Mesenchymal stem cell (in vitro differentiated cells and primary cell): ENCODE results near the gene ZNF296.
A peak's percentile ranks its signal among the peaks of the same experiment; 100 is the strongest.

Source experiments
- DNase-seq: peaks from one replicate; pipeline ENCODE4 v3.0.0-alpha.2; 2013
- H2AFZ ChIP-seq: one replicate; pipeline ENCODE4 v1.6.1; 2013; ENCODE audit warnings: low read depth, mild to moderate bottlenecking, control low read depth, inconsistent platforms, low read length, moderate library complexity
- H2AK5ac ChIP-seq: 2 replicates; pipeline ENCODE4 v1.6.1; 2013; ENCODE audit warnings: low read length, moderate library complexity, mild to moderate bottlenecking, inconsistent platforms; ENCODE audit not compliant: severe bottlenecking
- H2BK120ac ChIP-seq: one replicate; pipeline ENCODE4 v1.6.1; 2013; ENCODE audit warnings: low read depth, mild to moderate bottlenecking, inconsistent platforms, low read length, moderate library complexity
- H2BK12ac ChIP-seq, 2 experiments: one replicate each; pipeline ENCODE4 v1.6.1; 2013; ENCODE audit warnings: inconsistent platforms in 2 of 2, low read length in 2 of 2, mild to moderate bottlenecking in 2 of 2, moderate library complexity in 2 of 2, control low read depth in 1 of 2
- H2BK15ac ChIP-seq: one replicate; pipeline ENCODE4 v1.6.1; 2013; ENCODE audit warnings: mild to moderate bottlenecking, low read depth, inconsistent platforms; ENCODE audit not compliant: poor library complexity, severe bottlenecking
- H2BK5ac ChIP-seq: 2 replicates; pipeline ENCODE4 v1.6.1; 2013; ENCODE audit warnings: low read depth, mild to moderate bottlenecking, low read length, control low read depth, inconsistent platforms; ENCODE audit not compliant: poor library complexity, severe bottlenecking
- H3K14ac ChIP-seq, 2 experiments: one replicate each; pipeline ENCODE4 v1.6.1; 2013; ENCODE audit warnings: inconsistent platforms in 2 of 2, low read length in 2 of 2, control low read depth in 1 of 2, mild to moderate bottlenecking in 1 of 2, moderate library complexity in 1 of 2
- H3K18ac ChIP-seq, 2 experiments: one replicate each; pipeline ENCODE4 v1.6.1; 2013; ENCODE audit warnings: inconsistent platforms in 2 of 2, low read length in 2 of 2, control low read depth in 1 of 2, low read depth in 1 of 2, mild to moderate bottlenecking in 1 of 2
- H3K23ac ChIP-seq, 2 experiments: one replicate each; pipeline ENCODE4 v1.6.1; 2013; ENCODE audit warnings: inconsistent platforms in 2 of 2, low read length in 2 of 2, mild to moderate bottlenecking in 2 of 2, moderate library complexity in 2 of 2, control low read depth in 1 of 2
- H3K27ac ChIP-seq: 2 replicates; pipeline ENCODE4 v1.5.1; 2013; ENCODE audit warnings: mild to moderate bottlenecking, moderate library complexity, low read length, control low read depth, inconsistent platforms; ENCODE audit not compliant: poor library complexity, severe bottlenecking
- H3K27me3 ChIP-seq, 2 experiments: 2 replicates each; pipeline versions ENCODE4 v1.6.1 to v1.7.0; 2013; ENCODE audit warnings: low read length in 2 of 2, mild to moderate bottlenecking in 2 of 2, moderate library complexity in 2 of 2, control low read depth in 1 of 2, inconsistent platforms in 1 of 2; ENCODE audit not compliant: control insufficient read depth in 1 of 2, insufficient read depth in 1 of 2
- H3K36me3 ChIP-seq, 2 experiments: 2 replicates each; pipeline versions ENCODE4 v1.6.1 to v1.7.0; 2013; ENCODE audit warnings: low read length in 2 of 2, control low read depth in 1 of 2, inconsistent platforms in 1 of 2, low read depth in 1 of 2, mild to moderate bottlenecking in 1 of 2; ENCODE audit not compliant: insufficient read depth in 2 of 2, control insufficient read depth in 1 of 2
- H3K4ac ChIP-seq, 2 experiments: one replicate each; pipeline ENCODE4 v1.6.1; 2013; ENCODE audit warnings: inconsistent platforms in 2 of 2, low read length in 2 of 2, mild to moderate bottlenecking in 2 of 2, moderate library complexity in 2 of 2, control low read depth in 1 of 2, low read depth in 1 of 2
- H3K4me1 ChIP-seq: 2 replicates; pipeline ENCODE4 v1.6.1; 2013; ENCODE audit warnings: low read depth, low read length, control low read depth; ENCODE audit not compliant: control insufficient read depth, insufficient read depth
- H3K4me2 ChIP-seq: 2 replicates; pipeline ENCODE4 v1.6.1; 2013; ENCODE audit warnings: low read length, mild to moderate bottlenecking, inconsistent platforms; ENCODE audit not compliant: poor library complexity, severe bottlenecking
- H3K4me3 ChIP-seq, 2 experiments: 2 replicates each; pipeline versions ENCODE4 v1.5.1 to v1.7.0; 2013; ENCODE audit warnings: low read length in 2 of 2, mild to moderate bottlenecking in 2 of 2, control low read depth in 1 of 2, low read depth in 1 of 2; ENCODE audit not compliant: insufficient read depth in 1 of 2
- H3K79me1 ChIP-seq: replicated peaks from 2 replicates; pipeline ENCODE4 v1.6.1; 2013; ENCODE audit warnings: mild to moderate bottlenecking, control low read depth, low read length, inconsistent platforms; ENCODE audit not compliant: poor library complexity, severe bottlenecking
- H3K9ac ChIP-seq: 2 replicates; pipeline ENCODE4 v1.7.0; 2013; ENCODE audit warnings: mild to moderate bottlenecking, low read length, moderate library complexity
- H3K9me3 ChIP-seq: 2 replicates; pipeline ENCODE4 v1.7.0; 2013; ENCODE audit warnings: mild to moderate bottlenecking, low read length; ENCODE audit not compliant: control insufficient read depth
- H4K8ac ChIP-seq: one replicate; pipeline ENCODE4 v1.6.1; 2013; ENCODE audit warnings: inconsistent platforms, mild to moderate bottlenecking, low read length, moderate library complexity
- H4K91ac ChIP-seq: one replicate; pipeline ENCODE4 v1.6.1; 2013; ENCODE audit warnings: mild to moderate bottlenecking, low read length, inconsistent platforms
- WGBS: methylation state at CpG from one replicate; pipeline ENCODE4 v1.1.7; 2013; ENCODE audit warnings: mixed read lengths; 5-methylcytosine and 5-hydroxymethylcytosine counted together

ZNF296 gene

GRCh38 chr19:45114116-45114515, 37.8 kb upstream of the ZNF296 start:
- H3K14ac ChIP-seq, result no peak overlapping the region
- H3K4me1 ChIP-seq, result peaks cover 27% of the 10 kb centered on the region
- no peak overlapping the region for H2BK5ac ChIP-seq
- H2BK15ac ChIP-seq, result no peak overlapping the region
- no peaks in the 10 kb centered on the region for H3K27me3 ChIP-seq
- no peak overlapping the region for H3K4me3 ChIP-seq
- no peak overlapping the region for H2AK5ac ChIP-seq
- WGBS, result 97% methylated on average over 3 of the region's 4 CpGs
- H2AFZ ChIP-seq, result no peak overlapping the region
- no peak overlapping the region for H4K8ac ChIP-seq
- H3K9me3 ChIP-seq, result no peaks in the 10 kb centered on the region
- no peak overlapping the region for H4K91ac ChIP-seq
- peaks cover 0 to 28% of the 10 kb centered on the region in 2 experiments for H3K36me3 ChIP-seq
- H3K4me2 ChIP-seq, result no peak overlapping the region
- no peak for DNase-seq
- no peak overlapping the region for H3K27ac ChIP-seq
- no peak overlapping the region for H2BK120ac ChIP-seq
- no peak overlapping the region for H3K18ac ChIP-seq
- no peak overlapping the region for H3K4ac ChIP-seq
- no peak overlapping the region for H3K9ac ChIP-seq
- peaks cover 62% of the 10 kb centered on the region for H3K79me1 ChIP-seq
- no peak overlapping the region for H3K23ac ChIP-seq
- no peak overlapping the region for H2BK12ac ChIP-seq

- no peak overlapping the region for H3K4me2 ChIP-seq
- H4K8ac ChIP-seq, result no peak overlapping the region
- H3K4me3 ChIP-seq, result no peak overlapping the region
- H3K4ac ChIP-seq, result no peak overlapping the region
- no peak overlapping the region for H3K18ac ChIP-seq
- H3K79me1 ChIP-seq, result peaks cover 66% of the 10 kb centered on the region
- peaks cover 0 to 29% of the 10 kb centered on the region in 2 experiments for H3K36me3 ChIP-seq
- no peak overlapping the region for H2BK120ac ChIP-seq
- no peak overlapping the region for H3K23ac ChIP-seq
- H2BK5ac ChIP-seq, result no peak overlapping the region
- H3K14ac ChIP-seq, result no peak overlapping the region
- WGBS, result 86% methylated on average over 6 of the region's 9 CpGs
- H4K91ac ChIP-seq, result no peak overlapping the region
- no peak overlapping the region for H2AFZ ChIP-seq
- no peak overlapping the region for H2AK5ac ChIP-seq
- no peak for DNase-seq
- no peak overlapping the region for H3K27ac ChIP-seq
- no peak overlapping the region for H3K9ac ChIP-seq
- H3K4me1 ChIP-seq, result peaks cover 26% of the 10 kb centered on the region
- H3K9me3 ChIP-seq, result no peaks in the 10 kb centered on the region
- H3K27me3 ChIP-seq, result no peaks in the 10 kb centered on the region
- no peak overlapping the region for H2BK15ac ChIP-seq
- no peak overlapping the region for H2BK12ac ChIP-seq
Measured at GRCh38 chr19:45113628-45114027, 37.4 kb upstream of the ZNF296 start.

- Histone ChIP-seq H3K27ac (no peak overlapping the region), H2BK5ac (no peak overlapping the region), H2AFZ (no peak overlapping the region), H3K4ac (no peak overlapping the region), H3K36me3 (peaks cover 0 to 29% of the 10 kb centered on the region in 2 experiments), H3K79me1 (peaks cover 66% of the 10 kb centered on the region), H2BK12ac (no peak overlapping the region), H3K27me3 (no peaks in the 10 kb centered on the region), H3K23ac (no peak overlapping the region), H2BK120ac (no peak overlapping the region), H3K14ac (no peak overlapping the region), H3K4me2 (no peak overlapping the region), H3K4me1 (peaks cover 13% of the 10 kb centered on the region), H4K91ac (peak overlapping the region; percentile 11), H3K9me3 (no peaks in the 10 kb centered on the region), H3K18ac (no peak overlapping the region), H3K4me3 (no peak overlapping the region), H4K8ac (no peak overlapping the region), H3K9ac (no peak overlapping the region), H2AK5ac (no peak overlapping the region), H2BK15ac (no peak overlapping the region)
- no peak for DNase-seq
- 97% methylated on average over 11 of the region's 11 CpGs for WGBS
Measured at GRCh38 chr19:45112111-45112827, 36.0 kb upstream of the ZNF296 start.

- H2AK5ac ChIP-seq, result no peak overlapping the region
- H3K27ac ChIP-seq, result no peak overlapping the region
- H3K14ac ChIP-seq, result no peak overlapping the region
- peak overlapping the region; percentile 41 for H4K91ac ChIP-seq
- H3K4me1 ChIP-seq, result peaks cover 5% of the 10 kb centered on the region
- peaks cover 57% of the 10 kb centered on the region for H3K79me1 ChIP-seq
- no peak for DNase-seq
- H3K4me3 ChIP-seq, result no peak overlapping the region
- WGBS, result 75% methylated on average over 5 of the region's 5 CpGs
- no peak overlapping the region for H3K18ac ChIP-seq
- H2BK12ac ChIP-seq, result no peak overlapping the region
- no peak overlapping the region for H2BK5ac ChIP-seq
- H3K9me3 ChIP-seq, result no peaks in the 10 kb centered on the region
- no peaks in the 10 kb centered on the region for H3K27me3 ChIP-seq
- peaks cover 0 to 29% of the 10 kb centered on the region in 2 experiments for H3K36me3 ChIP-seq
- H3K23ac ChIP-seq, result no peak overlapping the region
- H2BK15ac ChIP-seq, result no peak overlapping the region
- no peak overlapping the region for H2AFZ ChIP-seq
- H3K4me2 ChIP-seq, result no peak overlapping the region
- H3K9ac ChIP-seq, result no peak overlapping the region
- no peak overlapping the region for H2BK120ac ChIP-seq
- peak overlapping the region; percentile 43 for H4K8ac ChIP-seq
- H3K4ac ChIP-seq, result no peak overlapping the region
Measured at GRCh38 chr19:45110851-45111266, 34.6 kb upstream of the ZNF296 start.
